Parathyroid adenoma (tissue), 2 donors: Measurements from ENCODE around the gene P2RY1.

Experiments used
- H2AFZ ChIP-seq: fragments of 300-600 bp; sonication (generic); one replicate; pipeline ENCODE4 v1.7.0; 2017; ENCODE audit warnings: antibody characterized with exemption, mild to moderate bottlenecking
- H3K27ac ChIP-seq: fragments of 300-600 bp; sonication (generic); one replicate; pipeline ENCODE4 v1.7.0; 2017
- H3K27me3 ChIP-seq: fragments of 300-600 bp; sonication (generic); one replicate; pipeline ENCODE4 v1.7.0; 2017; ENCODE audit warnings: low read length; ENCODE audit not compliant: control insufficient read depth, insufficient read depth
- H3K36me3 ChIP-seq: fragments of 300-600 bp; sonication (generic); one replicate; pipeline ENCODE4 v1.7.0; 2017; ENCODE audit warnings: low read length; ENCODE audit not compliant: control insufficient read depth, insufficient read depth
- H3K4me1 ChIP-seq: fragments of 300-600 bp; sonication (generic); one replicate; pipeline ENCODE4 v1.7.0; 2017; ENCODE audit warnings: control low read depth
- H3K4me2 ChIP-seq: fragments of 300-600 bp; sonication (generic); one replicate; pipeline ENCODE4 v1.7.0; 2017; ENCODE audit warnings: low read length
- H3K4me3 ChIP-seq: fragments of 300-600 bp; sonication (generic); one replicate; pipeline ENCODE4 v1.7.0; 2017; ENCODE audit warnings: low read depth, low read length
- H3K79me2 ChIP-seq: fragments of 300-600 bp; sonication (generic); one replicate; pipeline ENCODE4 v1.7.0; 2017; ENCODE audit warnings: control low read depth
- H3K9ac ChIP-seq: fragments of 300-600 bp; sonication (generic); one replicate; pipeline ENCODE4 v1.7.0; 2017; ENCODE audit warnings: mild to moderate bottlenecking
- H3K9me3 ChIP-seq: fragments of 300-600 bp; sonication (generic); one replicate; pipeline ENCODE4 v1.7.0; 2017; ENCODE audit warnings: low read length; ENCODE audit not compliant: control insufficient read depth
- TF ChIP-seq, protein P1 (sequence below): fragments of 300-600 bp; sonication (generic); IDR thresholded peaks from one replicate; pipeline ENCODE4 v1.7.0; 2017; ENCODE audit warnings: antibody characterized with exemption, mild to moderate bottlenecking
- donor health status: primary hyperparathyroidism.

Gene P2RY1

GRCh38 chr3:152823173-152823572 lies 11.8 kb upstream of the P2RY1 start:
- Histone ChIP-seq H3K27ac (no peak overlapping the region), H2AFZ (no peak overlapping the region), H3K27me3 (no peaks in the 10 kb centered on the region), H3K4me2 (no peak overlapping the region), H3K9me3 (no peaks in the 10 kb centered on the region), H3K4me3 (no peak overlapping the region), H3K4me1 (no peaks in the 10 kb centered on the region), H3K9ac (no peak overlapping the region), H3K36me3 (no peaks in the 10 kb centered on the region), H3K79me2 (no peaks in the 10 kb centered on the region)
- TF ChIP-seq, protein P1, sequence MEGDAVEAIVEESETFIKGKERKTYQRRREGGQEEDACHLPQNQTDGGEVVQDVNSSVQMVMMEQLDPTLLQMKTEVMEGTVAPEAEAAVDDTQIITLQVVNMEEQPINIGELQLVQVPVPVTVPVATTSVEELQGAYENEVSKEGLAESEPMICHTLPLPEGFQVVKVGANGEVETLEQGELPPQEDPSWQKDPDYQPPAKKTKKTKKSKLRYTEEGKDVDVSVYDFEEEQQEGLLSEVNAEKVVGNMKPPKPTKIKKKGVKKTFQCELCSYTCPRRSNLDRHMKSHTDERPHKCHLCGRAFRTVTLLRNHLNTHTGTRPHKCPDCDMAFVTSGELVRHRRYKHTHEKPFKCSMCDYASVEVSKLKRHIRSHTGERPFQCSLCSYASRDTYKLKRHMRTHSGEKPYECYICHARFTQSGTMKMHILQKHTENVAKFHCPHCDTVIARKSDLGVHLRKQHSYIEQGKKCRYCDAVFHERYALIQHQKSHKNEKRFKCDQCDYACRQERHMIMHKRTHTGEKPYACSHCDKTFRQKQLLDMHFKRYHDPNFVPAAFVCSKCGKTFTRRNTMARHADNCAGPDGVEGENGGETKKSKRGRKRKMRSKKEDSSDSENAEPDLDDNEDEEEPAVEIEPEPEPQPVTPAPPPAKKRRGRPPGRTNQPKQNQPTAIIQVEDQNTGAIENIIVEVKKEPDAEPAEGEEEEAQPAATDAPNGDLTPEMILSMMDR = no peak

- Histone ChIP-seq H3K4me1 (no peaks in the 10 kb centered on the region), H3K4me3 (no peak overlapping the region), H3K4me2 (no peak overlapping the region), H3K9ac (no peak overlapping the region), H3K79me2 (no peaks in the 10 kb centered on the region), H3K9me3 (no peaks in the 10 kb centered on the region), H3K36me3 (no peaks in the 10 kb centered on the region), H2AFZ (no peak overlapping the region), H3K27ac (no peak overlapping the region), H3K27me3 (no peaks in the 10 kb centered on the region)
- TF ChIP-seq, protein P1 = no peak
Measured at GRCh38 chr3:152823781-152824180, 11.2 kb upstream of the P2RY1 start.

- H3K79me2 ChIP-seq = no peaks in the 10 kb centered on the region
- no peak overlapping the region for H3K4me2 ChIP-seq
- H3K27me3 ChIP-seq = no peaks in the 10 kb centered on the region
- H3K4me1 ChIP-seq = no peaks in the 10 kb centered on the region
- TF ChIP-seq, protein P1 = no peak
- no peaks in the 10 kb centered on the region for H3K9me3 ChIP-seq
- H3K36me3 ChIP-seq = no peaks in the 10 kb centered on the region
- H3K4me3 ChIP-seq = no peak overlapping the region
- H3K9ac ChIP-seq = no peak overlapping the region
- no peak overlapping the region for H2AFZ ChIP-seq
- no peak overlapping the region for H3K27ac ChIP-seq
Measured at GRCh38 chr3:152825566-152825965, 9.4 kb upstream of the P2RY1 start.

DNA sequence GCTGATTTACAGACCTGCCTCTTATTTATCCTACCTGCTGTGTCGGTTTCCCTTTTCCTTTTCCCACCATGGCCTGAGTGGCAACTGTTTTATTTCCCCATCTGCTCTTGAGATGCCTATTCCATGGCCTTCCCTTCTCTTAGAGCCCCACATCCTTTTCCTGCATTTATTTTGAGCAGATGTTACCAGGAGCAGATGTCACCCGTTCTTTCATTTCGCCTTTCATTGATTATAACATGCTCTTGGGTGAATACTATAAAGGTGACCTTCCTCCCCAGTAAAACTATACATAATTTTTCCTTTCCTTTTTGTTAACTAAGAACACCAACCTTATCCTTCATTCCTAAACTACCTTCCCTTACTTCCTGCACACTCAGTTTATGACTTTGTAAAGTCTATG lies 8.5 kb upstream of the P2RY1 start:
- no peak overlapping the region for H2AFZ ChIP-seq
- no peak overlapping the region for H3K4me3 ChIP-seq
- H3K36me3 ChIP-seq = no peaks in the 10 kb centered on the region
- H3K27me3 ChIP-seq = no peaks in the 10 kb centered on the region
- H3K79me2 ChIP-seq = no peaks in the 10 kb centered on the region
- no peak overlapping the region for H3K27ac ChIP-seq
- no peak overlapping the region for H3K4me2 ChIP-seq
- no peaks in the 10 kb centered on the region for H3K4me1 ChIP-seq
- no peaks in the 10 kb centered on the region for H3K9me3 ChIP-seq
- TF ChIP-seq, protein P1 = no peak
- no peak overlapping the region for H3K9ac ChIP-seq

GRCh38 chr3:152827313-152827712 lies 7.6 kb upstream of the P2RY1 start:
- Histone ChIP-seq H3K4me1 (no peaks in the 10 kb centered on the region), H3K27me3 (no peaks in the 10 kb centered on the region), H3K9ac (no peak overlapping the region), H3K79me2 (no peaks in the 10 kb centered on the region), H3K4me2 (no peak overlapping the region), H3K27ac (no peak overlapping the region), H3K4me3 (no peak overlapping the region), H3K9me3 (no peaks in the 10 kb centered on the region), H3K36me3 (no peaks in the 10 kb centered on the region), H2AFZ (no peak overlapping the region)
- TF ChIP-seq, protein P1 = no peak
